Right ventricle myocardium superior (tissue), 1 donor: ENCODE measurements around the gene LAMC1. TPM values are rescaled to one million over a fixed set of nuclear protein-coding genes. Genes with fewer than 3 reads are reported as not detected.

Experiments used
- ATAC-seq: fragments of 200-7000 bp; cut with Tn5 transposase; one replicate; pipeline ENCODE4 v1.9.1; 2020; ENCODE audit warnings: mild to moderate bottlenecking; ENCODE audit not compliant: poor library complexity
- DNase-seq: peaks from one replicate; pipeline ENCODE4 v3.0.0-alpha.2; 2020
- intact Hi-C: fragments of 100-400 bp; cut with DNase I; formaldehyde crosslinking; loops from one replicate; pipeline ENCODE4 v1.11.2; 2022
- long read RNA-seq: library from polyadenylated mRNA; unstranded; transcript quantifications from one replicate; pipeline ENCODE4 v2.0.0, GENCODE V29; 2021
- total RNA-seq: library from RNA; stranded (reverse); fragmentation: NEBNext Ultra II Directional; extraction: Animal tissue kit (Norgen Biotek cat#: 25700); gene quantifications from one replicate; pipeline ENCODE4 v1.2.1, GENCODE V29; 2021
- donor health status: DM: no; HTN: yes; CAD: no; lungs with severe emphysema.

The LAMC1 gene
- 87.5 TPM for total RNA-seq
- long read RNA-seq, full-length matches to known transcripts = 34 of 103 reads
- long read RNA-seq, partial matches to known transcripts = 67 of 103 reads
- long read RNA-seq, other reads (novel, unspliced or antisense) = 2 of 103 reads

DNA sequence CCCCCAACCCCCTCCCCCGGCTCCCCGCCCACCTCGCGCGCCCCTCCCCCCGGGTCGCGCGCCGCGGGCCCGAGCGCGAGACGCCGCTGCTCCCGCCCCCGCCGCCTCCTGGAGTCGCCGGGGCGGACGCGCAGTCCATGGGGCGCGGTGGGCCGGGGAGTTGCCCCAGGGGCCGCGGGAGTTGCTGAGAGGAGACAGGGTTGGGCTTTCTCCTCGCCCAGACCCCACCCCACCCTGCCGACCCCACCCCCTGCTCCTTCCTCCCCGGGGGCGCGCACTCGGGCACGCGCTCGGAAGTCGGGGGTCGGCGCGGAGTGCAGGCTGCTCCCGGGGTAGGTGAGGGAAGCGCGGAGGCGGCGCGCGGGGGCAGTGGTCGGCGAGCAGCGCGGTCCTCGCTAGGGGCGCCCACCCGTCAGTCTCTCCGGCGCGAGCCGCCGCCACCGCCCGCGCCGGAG is at the start of gene LAMC1:
Gene LAMC1, plus strand, starts transcription at position 275 of the 455 bp plus-strand sequence. CDS start 297 bp downstream, outside the sequence.
- DNase-seq (peak; percentile 87), ATAC-seq (peak; percentile 77)
- intact Hi-C loops = loop anchor here (10.0 kb wide), 1 partner anchor 72 kb away; no protein-coding TSS in a partner anchor

DNA sequence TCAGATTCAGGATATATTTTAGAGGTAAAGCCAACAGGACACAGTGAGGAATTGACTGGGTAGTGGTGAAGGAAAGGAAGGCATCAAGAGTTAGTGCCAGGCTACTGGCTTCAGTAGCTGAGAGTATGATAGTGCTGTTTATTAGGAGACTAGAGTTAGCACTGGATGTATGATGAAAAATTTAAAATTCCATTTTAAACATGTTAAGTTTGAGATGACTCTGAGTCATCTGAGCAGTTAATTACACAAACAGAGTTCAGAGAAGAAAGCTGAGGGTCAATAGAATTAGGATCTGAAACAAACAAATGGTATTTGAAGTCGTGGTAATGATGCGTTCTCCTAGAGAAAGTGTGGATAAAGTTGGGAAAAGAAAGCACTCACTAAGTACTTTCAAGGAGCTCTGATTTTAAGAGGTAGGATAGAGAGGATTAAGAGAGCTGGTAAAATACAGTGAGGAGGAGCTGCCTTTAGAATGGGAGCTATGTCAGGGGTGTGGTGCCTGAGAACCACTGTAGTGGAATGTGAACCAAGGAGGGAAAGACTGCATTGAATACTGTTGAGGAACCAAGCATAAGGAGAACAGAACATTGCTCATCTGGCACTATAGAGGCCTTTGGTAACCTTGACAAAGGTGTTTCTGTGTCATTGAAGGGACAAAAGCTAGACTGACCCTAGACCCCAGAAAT is 48.6 kb upstream of the LAMC1 start:
- intact Hi-C loops = no loop called here
- DNase-seq (no peak), ATAC-seq (no peak)

DNA sequence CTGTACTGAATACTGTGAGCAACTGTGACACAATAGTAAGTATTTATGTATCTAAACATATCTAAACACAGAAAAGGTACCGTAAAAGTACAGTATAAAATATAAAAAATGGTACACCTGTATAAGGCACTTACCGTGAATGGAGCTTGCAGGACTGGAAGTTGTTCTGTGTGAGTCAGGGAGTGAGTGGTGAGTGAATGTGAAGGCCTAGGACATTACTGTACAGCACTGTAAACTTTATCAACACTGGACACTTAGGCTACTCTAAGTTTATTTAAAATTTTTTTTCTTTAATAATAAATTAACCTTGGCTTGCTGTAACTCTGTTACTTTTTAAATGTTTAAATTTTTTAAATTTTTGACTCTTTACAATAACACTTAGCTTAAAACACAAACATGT is 45.7 kb upstream of the LAMC1 start:
- DNase-seq (no peak), ATAC-seq (no peak)
- intact Hi-C loops = no loop called here

DNA sequence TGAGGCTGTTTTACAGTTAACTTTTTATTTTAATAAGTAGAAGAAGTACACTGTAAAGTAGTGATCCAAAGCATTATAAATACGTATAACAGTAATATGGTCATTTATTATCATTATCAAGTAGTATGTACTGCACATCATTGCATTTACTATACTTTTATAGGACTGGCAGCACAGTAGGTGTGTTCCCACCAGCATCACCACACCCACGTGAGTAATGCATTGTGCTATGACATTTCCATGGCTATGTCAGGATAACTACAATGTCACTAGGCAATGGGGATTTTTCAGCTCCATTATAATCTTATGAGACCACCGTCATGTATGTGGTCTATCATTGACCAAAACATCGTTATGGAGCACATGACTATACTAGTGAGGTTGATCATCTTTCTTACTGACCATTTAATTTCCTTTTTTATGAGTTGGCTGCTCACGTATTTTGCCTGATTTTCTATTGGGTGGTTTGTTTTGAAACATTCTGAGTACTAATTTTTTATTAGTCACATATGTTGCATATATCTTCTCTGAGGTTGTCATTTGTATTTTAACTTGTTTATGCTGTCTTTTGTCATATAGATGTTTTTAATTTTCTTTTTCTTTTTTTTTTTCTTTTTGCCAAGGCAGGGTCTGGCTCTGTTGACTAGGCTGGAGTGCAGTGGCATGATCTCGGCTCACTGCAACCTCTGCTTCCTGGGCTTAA is 44.9 kb upstream of the LAMC1 start:
- ATAC-seq (no peak), DNase-seq (no peak)
- intact Hi-C loops = no loop called here

DNA sequence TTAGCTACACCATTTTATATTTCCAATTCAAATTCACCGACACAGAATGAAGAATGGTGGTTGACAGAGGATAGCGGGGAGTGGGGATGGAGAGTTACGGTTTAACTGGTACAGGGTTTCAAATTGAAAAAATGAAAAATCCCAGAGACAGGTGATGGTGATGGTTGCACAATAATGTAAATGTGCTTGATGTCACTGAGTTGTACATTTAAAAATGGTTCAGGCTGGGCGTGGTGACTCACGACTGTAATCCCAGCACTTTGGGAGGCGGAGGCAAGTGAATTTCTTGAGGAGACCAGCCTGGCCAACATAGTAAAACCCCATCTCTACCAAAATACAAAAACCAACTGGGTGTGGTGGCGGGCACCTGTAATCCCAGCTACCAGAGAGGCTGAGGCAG is 39.1 kb upstream of the LAMC1 start:
- no peak for ATAC-seq
- intact Hi-C loops = no loop called here
- DNase-seq = no peak

DNA sequence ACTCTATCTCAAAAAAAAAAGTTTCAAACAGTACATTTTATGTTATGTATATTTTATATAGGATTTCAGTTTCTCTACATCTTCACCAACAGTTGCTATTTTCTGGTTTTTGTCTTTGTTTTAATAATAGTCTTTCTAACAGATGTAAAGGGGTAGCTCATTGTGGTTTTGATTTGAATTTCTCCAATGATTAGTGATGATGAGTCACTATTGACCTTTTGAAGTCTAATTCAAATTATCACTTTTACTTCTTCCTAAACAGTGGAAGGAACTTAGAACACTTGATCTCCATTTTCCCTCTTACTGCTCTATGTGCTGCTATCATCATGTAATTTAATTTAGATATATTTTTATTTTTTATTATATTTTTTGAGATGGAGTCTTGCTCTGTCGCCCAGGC is 38.6 kb upstream of the LAMC1 start:
- no peak for DNase-seq
- intact Hi-C loops = no loop called here
- ATAC-seq = no peak

DNA sequence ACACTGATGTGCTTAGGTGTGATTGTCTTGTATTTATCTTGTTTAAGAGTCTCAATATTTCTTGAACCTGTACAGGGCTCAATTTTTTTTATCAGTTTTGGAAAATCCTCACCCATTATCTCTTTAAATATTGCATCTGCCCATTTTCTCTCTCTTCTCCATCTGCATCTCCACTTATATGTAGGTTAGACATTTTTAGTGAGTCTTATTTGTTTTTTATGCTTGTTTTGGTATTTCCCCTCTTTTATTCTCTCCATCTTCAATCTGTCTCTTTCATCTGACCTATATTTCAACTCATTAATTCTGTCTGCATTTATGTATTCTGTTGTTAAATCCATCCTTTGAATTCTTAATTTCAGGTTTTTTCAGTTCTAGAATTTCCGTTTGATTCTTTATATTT is 37.3 kb upstream of the LAMC1 start:
- intact Hi-C loops = no loop called here
- no peak for ATAC-seq

DNA sequence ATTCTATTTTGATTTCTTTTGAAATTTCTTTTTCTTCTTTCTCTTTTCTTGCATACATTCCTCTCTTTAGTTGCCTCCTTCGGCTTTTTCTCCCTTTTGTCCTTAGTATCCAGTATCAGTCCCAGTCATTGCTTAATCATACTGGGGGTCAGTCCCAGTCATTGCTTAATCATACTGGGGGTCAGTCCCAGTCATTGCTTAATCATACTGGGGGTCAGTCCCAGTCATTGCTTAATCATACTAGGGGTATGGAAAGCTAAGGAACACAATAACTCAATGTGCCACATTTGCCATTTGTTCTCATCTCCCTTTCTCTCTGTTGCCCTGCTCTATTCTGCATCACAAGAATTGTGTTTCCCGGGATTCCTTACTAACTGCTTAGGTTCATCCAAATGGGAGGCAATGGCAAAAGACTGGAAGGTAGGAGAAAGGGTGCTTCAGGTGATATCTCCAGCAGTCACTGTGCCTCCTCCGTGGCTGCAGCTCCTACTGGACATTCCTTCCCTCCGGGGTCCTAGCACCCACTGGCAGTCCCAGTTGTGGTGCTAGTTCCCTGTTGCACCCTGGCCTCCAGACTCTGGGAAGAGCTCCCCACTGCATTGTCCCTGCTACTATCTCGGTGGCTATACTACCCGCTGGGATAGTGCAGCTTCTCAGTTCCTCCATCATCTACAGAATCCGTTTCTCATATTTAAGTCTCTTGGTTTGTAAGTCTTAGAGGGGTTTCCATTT is 32.6 kb upstream of the LAMC1 start:
- no peak for DNase-seq
- peak; percentile 53 for ATAC-seq
- intact Hi-C loops = no loop called here

More for the DNA sequence above, 37.3 kb upstream of the LAMC1 start:
- no peak for DNase-seq

DNA sequence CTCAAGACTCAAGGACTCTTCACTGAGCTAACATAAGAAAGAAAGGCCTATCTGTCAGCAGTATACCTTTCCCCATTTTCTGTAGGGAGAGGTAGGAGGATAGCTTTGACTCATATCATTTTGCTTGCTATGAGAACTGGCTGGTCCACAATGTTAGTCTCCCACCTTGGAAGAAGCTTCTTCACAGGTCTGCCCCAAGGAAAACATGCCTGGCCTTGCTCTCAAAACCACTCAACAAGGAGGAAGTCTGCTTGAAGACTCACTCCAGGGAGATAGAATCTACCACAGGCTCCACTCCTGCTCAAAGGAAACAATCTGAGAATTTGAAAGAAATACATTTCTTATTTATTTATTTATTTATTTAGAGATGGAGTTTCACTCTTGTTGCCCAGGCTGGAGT is 29.5 kb upstream of the LAMC1 start:
- DNase-seq (no peak), ATAC-seq (no peak)
- intact Hi-C loops = no loop called here

DNA sequence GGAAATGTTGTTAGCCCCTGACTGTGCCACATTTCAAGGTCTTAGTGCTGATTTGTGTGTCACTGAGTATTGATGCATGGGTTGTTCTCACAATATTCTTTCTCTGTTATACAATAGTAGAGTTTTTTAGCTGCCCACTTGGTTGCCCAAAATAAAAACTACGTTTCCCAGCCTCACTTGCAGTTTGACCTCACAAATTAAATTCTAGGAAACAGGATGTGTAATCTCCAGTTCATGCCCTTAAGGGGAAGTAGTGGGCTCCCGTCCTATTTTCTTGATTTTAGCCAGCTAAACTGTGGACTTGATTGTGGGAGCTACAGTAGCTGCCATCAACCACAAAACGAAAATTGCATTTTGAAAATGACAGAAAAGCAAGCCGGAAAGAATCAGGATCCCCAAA is 27.3 kb upstream of the LAMC1 start:
- ATAC-seq = no peak
- intact Hi-C loops = no loop called here
- DNase-seq = no peak

DNA sequence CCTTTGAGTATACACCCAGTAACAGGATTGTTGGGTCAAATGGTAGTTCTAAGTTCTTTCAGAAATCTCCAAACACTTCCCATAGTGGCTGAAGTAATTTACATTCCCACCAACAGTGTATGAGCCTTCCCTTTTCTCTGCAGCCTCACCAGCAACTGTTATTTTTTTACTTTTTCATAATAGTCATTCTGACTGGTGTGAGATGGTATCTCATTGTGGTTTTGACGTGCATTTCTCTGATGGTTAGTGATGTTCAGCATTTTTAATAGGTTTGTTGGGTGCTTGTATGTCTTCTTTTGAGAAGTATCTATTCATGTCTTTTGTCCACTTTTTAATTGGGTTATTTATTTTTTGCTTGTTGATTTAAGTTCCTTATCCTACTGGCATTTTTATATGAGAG is 26.4 kb upstream of the LAMC1 start:
- DNase-seq = no peak
- no peak for ATAC-seq
- intact Hi-C loops = no loop called here

DNA sequence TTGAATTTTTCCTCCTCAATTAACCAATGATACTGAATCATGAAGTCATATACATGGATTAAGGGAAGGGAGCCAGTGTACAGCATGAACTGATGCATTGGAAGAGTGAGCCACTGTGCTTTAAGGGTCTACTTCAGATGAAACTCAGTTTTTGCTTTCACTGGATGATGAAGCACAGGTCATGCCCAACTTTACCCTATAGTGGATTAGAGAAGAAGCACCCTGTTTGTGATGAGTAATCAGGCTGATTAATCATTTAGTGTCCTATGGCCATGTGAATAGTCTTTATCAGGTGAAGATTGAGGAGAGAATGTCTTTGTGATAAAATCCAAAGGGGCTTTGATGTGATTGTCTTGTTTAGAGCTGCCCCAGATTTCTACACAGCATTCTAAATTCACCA is 24.7 kb upstream of the LAMC1 start:
- no peak for ATAC-seq
- DNase-seq = no peak
- intact Hi-C loops = no loop called here

DNA sequence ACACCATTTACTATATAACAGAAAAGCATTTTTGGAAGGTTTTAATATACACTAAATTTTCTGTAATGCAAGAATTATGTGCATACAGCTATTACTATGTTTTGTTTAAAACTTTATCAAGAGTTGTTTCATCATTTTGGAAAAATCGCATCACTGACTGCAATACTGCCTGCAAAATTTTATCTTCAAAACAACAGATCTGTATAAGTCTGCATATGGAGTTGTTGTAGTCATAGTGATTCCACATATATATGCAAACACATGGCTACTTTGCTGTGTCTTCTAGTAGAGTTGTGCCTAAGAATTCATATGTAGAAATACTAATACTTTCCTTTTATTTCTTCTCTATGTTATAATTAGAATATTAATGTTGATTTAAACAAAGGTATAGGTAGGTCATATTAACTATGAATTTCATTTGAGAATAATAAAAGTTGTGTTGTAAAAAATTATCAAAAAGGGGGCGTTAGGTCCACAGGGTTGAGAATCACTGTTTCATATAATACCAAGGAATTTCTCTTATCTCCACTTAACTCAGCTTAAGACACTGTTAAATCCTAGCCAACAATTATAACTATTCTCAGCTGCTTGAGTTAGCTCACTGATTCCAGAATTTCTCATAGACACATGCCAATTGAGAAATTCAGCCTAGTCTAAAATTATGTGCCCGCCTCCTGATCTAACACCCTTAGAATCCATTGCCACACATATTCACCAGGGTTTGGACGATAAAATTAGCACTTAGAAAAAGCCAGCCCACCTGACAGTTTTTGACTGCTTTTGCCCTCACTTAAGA is 22.9 kb upstream of the LAMC1 start:
- DNase-seq (no peak), ATAC-seq (peak; percentile 64)
- intact Hi-C loops = no loop called here

DNA sequence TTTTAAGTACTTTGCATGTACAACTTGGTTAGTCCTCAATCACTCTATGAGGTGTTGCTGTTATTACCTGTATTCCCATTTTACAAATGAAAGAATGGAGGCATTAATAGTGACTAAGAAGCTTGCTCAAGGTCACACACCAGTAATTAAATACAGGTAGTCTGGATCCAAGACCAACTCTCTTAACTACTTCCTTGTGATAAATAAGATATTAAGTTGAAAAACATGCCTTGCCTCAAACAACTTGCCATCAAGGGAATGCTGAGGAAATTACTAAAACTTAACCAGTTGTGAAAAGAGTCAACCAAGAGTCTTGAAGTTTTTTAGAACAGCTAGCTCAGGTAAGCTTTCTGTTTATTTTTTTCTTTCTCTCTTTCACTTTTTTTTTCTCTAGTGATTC is 21.0 kb upstream of the LAMC1 start:
- no peak for ATAC-seq
- intact Hi-C loops = no loop called here
- no peak for DNase-seq

DNA sequence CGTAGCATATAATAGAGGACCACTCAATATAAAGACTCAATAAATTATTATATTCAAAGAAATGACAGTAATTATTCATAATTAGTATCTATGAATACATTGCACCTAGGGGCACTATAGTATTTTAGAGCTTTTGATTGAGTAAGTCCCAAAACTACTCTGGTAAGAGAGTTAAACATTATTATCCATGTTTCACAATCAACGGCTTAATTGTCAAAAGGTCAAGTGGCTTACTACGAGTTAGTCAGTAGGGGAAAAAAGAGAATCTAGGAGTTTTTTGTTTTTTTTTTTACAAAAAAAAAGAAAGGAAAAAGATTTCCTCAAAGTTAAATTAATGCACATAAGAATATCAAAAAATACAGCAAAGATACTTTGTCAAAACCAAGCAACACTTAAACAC is 20.4 kb upstream of the LAMC1 start:
- ATAC-seq = peak; percentile 63
- intact Hi-C loops = no loop called here
- DNase-seq = no peak

DNA sequence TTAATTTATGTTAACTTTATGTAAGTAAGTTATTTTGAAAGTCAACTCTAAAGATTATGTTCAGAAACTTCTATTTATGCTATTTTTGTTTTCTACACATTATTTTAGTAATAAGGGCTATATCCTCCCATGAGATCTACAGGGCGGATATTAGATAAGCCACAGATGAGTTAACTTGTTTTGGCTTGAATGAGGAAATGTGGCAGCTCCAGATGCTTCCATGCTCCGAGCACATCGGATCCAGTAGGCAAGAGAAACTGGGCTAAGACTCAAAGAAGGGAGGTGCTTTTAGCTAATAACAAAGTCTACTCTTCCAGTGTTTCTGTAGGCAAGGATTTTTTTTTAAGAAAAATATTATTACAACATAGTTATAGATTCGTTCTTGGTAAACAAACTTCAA is 20.0 kb upstream of the LAMC1 start:
- no peak for DNase-seq
- intact Hi-C loops = no loop called here
- peak; percentile 91 for ATAC-seq

DNA sequence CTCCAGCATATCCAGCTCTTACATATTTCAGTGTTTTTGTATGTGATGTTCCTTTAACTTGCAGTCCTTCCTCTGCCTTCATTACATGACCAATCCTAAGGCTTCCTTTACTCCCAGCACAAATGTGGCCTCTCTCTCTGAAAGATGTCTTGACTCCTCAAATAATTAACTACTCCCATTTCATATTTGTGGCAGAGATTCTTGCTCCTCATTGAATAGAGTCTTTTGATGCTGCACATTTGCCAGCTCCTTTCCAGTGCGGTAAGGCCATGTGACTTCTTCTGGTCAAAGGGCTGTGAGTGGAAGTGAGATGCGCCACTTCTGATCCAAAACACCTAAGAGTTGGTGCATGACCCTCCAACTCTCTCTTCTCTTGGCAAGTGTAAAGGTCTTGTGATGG is 19.1 kb upstream of the LAMC1 start:
- intact Hi-C loops = no loop called here

DNA sequence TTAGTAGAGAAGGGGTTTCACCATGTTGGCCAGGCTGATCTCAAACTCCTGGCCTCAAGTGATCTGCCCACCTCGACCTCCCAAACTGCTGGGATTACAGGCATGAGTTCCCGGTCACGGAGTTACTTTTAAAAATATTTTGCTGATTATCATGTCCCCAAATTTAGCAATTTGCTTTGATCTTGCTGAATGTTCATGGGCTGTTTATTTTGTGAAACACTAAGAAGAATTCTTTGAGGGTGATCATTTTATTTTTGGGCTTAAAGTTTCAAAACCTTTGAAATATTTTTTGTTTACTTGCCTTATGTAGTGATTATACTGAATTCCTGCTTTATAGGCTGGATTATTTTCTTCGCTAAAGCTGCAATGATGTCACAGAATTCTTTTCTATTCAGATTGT is 11.4 kb upstream of the LAMC1 start:
- DNase-seq (no peak), ATAC-seq (no peak)

More for the DNA sequence above, 19.1 kb upstream of the LAMC1 start:
- DNase-seq = no peak
- ATAC-seq = no peak

More for the DNA sequence above, 11.4 kb upstream of the LAMC1 start:
- intact Hi-C loops = no loop called here
